Measurements from ENCODE around the gene EIF1.

- TF ChIP-seq CTCF (IDR thresholded peaks at IDR 0.05; ENCODE audit: low read length): no peak
- no peak for TF ChIP-seq EZH2 (optimal IDR thresholded peaks at IDR 0.05; ENCODE audit: low read depth, low read length)
- no peak for TF ChIP-seq EZH2phosphoT487 (IDR thresholded peaks at IDR 0.05; ENCODE audit: low read length)
Measured at GRCh38 chr17:41664172-41664457, 24.6 kb upstream of the EIF1 start.
